ENCODE results near the gene BABAM2.

DNA sequence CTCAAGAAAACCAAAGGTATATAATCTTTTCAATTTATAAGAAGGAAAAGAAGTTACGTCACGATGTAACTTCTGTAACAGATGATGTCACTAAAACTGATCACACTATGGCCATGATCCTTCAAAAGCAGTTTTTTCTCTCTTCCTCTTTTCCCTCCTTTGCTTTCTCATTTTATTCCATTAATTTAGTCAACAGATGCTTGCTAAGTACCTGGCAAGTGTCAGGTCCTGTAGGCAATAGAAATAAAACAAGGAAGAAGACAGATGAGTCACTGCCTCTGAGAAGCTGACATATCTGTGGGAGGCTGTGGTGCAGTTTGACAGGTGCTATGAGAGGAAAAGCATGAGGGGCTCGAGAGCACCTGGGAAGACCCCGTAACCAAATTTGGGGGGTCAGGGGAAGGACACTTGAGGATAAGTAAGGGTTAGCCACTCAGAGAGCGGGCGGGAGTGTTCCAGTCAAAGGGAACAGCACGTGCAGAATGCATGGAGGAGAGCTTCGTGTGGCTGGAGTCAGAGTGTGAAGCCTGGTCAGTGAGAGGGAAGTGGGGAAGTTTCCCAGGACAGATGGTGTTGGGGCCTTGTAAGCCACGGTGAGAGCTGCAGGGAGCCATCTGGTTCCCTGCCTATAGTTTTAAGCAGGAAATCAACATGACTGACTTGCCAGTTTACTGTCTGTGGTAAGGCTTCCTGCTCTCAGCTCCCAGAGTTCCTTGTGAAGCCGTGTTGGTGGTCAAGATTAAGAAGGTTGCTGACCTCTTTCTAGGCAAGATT is 303.3 kb downstream of the BABAM2 start:
- TF ChIP-seq CTCF (IDR thresholded peaks at IDR 0.05; ENCODE audit: low read depth, low read length, missing input control) (no peak), EGR1 (IDR thresholded peaks at IDR 0.05; ENCODE audit: low read depth in 2 of 2) (no peak), FOXA1 (IDR thresholded peaks at IDR 0.05) (no peak), SP1 (IDR thresholded peaks at IDR 0.05) (no peak), ATF3 (IDR thresholded peaks at IDR 0.05) (no peak), NR2F2 (IDR thresholded peaks at IDR 0.05) (no peak), GABPA (IDR thresholded peaks at IDR 0.05 in 1 of 2, conservative IDR thresholded peaks at IDR 0.05 in 1 of 2) (no peak), RAD21 (IDR thresholded peaks at IDR 0.05) (no peak), YY1 (IDR thresholded peaks at IDR 0.05) (no peak), TAF1 (conservative IDR thresholded peaks at IDR 0.05) (no peak)
- TF ChIP-seq, protein P1, sequence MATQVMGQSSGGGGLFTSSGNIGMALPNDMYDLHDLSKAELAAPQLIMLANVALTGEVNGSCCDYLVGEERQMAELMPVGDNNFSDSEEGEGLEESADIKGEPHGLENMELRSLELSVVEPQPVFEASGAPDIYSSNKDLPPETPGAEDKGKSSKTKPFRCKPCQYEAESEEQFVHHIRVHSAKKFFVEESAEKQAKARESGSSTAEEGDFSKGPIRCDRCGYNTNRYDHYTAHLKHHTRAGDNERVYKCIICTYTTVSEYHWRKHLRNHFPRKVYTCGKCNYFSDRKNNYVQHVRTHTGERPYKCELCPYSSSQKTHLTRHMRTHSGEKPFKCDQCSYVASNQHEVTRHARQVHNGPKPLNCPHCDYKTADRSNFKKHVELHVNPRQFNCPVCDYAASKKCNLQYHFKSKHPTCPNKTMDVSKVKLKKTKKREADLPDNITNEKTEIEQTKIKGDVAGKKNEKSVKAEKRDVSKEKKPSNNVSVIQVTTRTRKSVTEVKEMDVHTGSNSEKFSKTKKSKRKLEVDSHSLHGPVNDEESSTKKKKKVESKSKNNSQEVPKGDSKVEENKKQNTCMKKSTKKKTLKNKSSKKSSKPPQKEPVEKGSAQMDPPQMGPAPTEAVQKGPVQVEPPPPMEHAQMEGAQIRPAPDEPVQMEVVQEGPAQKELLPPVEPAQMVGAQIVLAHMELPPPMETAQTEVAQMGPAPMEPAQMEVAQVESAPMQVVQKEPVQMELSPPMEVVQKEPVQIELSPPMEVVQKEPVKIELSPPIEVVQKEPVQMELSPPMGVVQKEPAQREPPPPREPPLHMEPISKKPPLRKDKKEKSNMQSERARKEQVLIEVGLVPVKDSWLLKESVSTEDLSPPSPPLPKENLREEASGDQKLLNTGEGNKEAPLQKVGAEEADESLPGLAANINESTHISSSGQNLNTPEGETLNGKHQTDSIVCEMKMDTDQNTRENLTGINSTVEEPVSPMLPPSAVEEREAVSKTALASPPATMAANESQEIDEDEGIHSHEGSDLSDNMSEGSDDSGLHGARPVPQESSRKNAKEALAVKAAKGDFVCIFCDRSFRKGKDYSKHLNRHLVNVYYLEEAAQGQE (IDR thresholded peaks at IDR 0.05), result no peak

Measured in liver (tissue), 3 donors.